NCI-H2196 (cell line): ENCODE results near the gene ROS1.
"Not testable (repeated sequence)": the region's sequence is repeated elsewhere in the genome, so short reads cannot be mapped to it uniquely, and the experiment has no call there.

ENCODE experiments used
- DNase-seq: peaks from one replicate; lab custom pipeline; 2025; ENCODE audit not compliant: unreplicated experiment; lab: John Stamatoyannopoulos, UW

Gene ROS1

GRCh38 chr6:117384659-117385058 is 41.1 kb downstream of the ROS1 start:
- DNase-seq: no peak

DNA sequence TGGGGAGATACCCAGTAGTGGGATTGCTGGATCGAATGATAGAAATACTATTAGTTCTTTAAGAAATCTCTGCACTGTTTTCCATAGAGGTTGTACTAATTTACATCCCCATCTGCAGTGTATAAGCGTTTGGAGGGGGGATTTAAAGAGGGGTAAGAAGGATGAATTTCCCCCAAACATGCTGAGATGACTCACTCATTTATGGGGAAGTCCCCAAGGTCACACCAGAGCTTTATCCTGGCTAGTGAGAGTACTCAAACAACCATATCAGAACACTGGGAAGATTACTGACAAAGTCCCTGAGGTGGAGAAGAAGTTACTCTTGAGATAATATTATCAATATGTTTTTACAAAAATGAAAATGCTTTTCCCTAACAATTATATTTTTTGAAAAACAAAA is 44.0 kb downstream of the ROS1 start:
- DNase-seq: no peak

- no peak for DNase-seq
These were observed 45.4 kb downstream of the ROS1 start for GRCh38 chr6:117380298-117380697.

GRCh38 chr6:117375446-117375845 is 50.3 kb downstream of the ROS1 start:
- no peak for DNase-seq

DNA sequence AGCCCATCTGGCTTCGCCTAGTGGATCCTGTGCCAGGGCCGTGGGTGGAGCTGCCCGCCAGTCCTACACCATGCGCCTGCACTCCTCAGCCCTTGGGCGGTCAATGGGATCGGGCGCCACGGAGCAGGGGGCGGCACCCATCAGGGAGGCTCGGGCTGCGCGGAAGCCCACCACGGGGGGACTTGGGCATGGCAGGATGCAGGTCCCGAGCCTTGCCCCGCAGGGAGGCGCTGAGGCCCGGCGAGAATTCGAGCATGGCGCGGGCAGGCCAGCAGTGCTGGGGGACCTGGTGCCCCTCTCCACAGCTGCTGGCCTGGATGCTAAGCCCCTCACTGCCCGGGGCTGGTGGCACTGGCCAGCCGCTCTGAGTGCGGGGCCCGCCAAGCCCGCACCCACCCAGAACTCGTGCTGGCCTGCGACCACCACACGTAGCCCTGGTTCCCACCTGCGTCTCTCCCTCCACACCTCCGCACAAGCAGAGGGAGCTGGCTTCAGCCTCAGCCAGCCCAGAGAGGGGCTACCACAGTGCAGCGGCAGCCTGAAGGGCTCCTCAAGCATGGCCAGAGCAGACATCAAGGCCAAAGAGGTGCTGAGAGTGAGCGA is 52.4 kb downstream of the ROS1 start:
- DNase-seq: no peak

DNA sequence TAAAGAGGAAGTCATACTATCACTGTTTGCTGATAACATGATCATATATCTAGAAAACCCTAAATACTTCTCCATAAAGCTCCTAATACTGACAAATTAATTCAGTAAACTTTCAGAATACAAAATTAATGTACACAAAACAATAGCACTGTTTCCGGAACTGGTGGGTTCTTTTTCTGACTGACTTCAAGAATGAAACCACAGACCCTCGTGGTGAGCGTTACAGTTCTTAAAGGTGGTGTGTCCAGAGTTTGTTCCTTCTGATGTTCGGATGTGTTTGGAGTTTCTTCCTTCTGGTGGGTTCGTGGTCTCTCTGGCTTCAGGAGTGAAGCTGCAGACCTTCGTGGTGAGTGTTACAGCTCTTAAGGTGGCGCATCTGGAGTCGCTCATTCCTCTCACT is 53.5 kb downstream of the ROS1 start:
- not testable (repeated sequence) for DNase-seq

DNA sequence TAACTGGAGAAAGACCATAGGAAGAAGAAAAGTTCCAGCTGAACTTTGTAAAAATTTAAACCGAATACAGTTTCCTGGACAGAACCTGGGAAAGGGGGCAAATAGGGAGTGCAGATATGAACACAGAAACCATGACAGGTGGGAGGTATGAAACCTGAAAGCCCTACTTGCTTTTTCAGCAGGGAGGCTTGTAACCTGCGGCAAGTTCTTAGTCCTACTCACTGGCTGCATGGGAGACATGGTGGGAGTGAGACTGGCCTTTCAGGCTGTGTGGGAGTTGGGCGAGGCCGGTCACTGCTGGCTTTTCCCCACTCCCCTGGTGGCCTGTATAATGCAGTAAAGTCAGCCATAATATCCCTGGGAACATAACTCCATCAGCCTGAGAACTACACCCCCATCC is 54.2 kb downstream of the ROS1 start:
- DNase-seq: no peak

GRCh38 chr6:117359581-117359980 is 66.2 kb downstream of the ROS1 start:
- no peak for DNase-seq

DNA sequence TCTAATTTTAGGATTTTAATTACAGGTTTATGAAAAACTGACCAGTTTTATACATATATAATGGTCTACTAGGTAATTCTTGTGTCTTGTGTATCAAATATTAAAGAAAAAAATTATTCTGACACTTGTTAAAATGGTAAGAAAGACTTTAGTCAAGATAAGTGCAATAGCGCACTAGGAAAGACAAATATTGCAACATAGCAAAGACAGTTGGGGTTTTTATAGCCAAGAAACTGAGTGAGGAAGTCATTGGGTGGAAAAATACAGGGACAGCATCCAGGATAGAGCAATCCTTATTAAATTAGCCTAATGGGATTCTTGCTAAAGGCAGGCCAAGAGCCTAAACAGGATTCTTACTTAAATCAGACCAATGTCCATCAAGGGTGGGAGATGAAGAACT is 71.1 kb downstream of the ROS1 start:
- no peak for DNase-seq

DNA sequence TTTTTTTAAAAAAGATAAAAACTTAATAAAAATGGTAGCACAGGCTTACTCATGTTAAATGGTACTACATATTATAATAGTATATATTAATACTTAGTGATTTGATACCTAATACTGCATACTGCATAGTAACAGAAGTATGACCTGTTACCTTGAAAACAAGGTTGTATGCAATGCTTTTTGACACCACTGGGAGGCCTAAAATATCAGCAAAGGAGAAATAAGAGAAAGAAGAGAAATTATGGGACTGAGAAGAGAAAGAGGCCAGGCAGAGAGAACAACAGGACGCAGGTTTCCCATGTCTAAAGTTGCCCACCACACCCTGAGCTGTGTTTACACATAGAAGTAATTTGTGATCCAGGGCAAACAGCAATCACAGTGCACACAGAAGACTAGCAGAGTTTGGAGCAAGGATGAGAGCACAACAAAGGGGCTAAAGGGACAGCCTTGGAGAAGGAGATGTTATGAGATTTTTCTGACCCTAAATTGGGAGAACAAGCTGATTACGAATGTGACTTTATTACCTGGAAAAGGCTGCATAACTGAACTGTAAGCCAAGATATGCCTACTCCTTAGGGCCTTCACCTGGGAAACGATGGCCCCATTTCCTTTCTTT is 73.2 kb downstream of the ROS1 start:
- DNase-seq: peak; percentile 13

DNA sequence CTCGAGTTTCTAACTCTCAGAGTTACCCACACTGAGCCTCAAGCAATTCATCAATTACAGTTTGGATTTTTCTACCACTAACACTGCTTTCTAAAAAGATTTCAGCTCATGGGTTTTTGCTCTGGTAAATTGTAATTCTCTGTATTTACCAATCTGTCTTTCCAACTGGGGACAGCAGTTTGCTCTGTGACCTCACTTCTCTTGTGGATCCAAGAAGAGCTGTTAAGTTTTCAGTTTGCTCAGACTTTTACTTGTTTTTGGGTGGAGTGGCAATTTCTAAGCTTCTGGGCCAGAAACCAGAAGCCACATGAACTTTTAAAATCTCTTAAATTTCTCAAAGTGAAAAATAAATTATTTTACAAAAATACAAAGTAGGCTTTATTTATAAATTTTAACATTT is 74.2 kb downstream of the ROS1 start:
- DNase-seq: no peak

DNA sequence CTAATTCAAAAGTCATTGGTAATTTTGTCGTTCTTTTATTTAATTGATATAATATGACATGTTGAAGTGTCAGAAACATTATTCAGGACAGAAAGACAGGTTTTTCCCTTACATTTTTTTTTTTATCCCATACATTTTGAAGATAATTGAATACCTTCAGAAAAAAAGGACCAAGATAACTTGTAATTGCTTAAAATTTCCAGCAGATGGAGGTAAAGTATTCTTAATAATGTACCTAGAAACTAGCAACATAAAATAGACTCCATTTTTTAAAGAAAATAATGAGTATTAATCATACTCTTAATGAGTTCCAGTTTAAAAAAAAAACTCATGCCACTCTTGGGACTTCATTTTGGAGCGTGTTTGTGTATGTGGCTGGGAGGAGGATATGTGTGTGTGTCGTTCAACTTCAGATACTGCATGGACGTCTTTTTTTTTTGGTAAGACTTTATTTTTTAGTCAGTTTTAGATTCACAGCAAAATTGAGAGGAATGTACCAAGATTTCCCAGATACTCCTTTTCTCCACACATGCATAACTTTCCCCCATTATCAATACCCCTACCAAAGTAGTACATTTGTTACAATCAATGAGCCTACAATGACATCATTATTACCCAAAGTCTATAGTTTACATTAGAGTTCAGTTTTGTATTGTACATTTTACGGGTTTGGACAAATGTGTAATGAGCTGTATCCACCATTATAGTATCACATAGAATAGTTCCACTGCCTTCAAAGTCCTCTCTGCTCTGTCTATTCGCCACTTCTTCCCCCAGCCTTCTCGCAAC is 79.4 kb downstream of the ROS1 start:
- DNase-seq: peak; percentile 21

- DNase-seq: no peak
These were observed 80.5 kb downstream of the ROS1 start for GRCh38 chr6:117345292-117345610.

- DNase-seq: no peak
These were observed 81.1 kb downstream of the ROS1 start for GRCh38 chr6:117344444-117345291.

DNA sequence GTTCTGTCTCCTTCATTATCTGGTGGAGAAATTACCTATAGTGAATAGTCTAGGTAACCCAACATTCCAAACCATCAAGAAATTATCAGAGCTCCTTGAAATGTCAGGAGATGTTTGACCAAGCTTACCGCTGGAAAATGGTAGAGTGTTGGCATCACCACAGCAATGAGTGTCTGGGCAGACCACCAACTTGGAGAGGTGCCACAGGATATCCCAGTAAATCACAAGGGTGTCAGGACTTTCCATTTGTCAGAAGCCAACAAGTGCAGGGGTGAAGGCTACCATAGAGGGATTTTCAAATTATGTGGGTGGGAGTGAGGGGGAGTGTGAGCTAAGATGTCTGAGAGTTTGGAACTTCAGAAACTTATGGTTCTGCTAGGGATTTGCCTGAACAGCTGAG is 87.2 kb downstream of the ROS1 start:
- no peak for DNase-seq

- no peak for DNase-seq
These were observed 95.8 kb downstream of the ROS1 start for GRCh38 chr6:117329926-117330325.

DNA sequence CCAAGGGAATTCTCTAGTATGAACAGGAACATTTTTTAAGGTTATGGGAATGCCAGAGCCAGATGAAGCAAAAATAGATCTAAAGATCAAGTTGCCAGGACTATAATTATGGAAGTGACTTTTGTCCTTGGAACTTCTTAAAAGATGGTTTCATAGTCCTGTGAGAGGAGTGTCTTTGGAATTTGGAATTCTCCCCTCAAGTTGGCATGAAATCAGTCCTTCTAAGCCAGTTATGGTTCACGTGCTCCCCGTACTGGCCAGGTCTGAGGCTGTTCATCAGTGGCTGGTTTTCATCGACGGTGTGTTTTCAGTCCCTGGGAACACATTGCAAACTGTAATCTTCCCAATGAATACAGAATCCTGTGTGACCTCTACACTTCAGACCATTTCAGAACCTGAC is 97.2 kb downstream of the ROS1 start:
- no peak for DNase-seq

DNA sequence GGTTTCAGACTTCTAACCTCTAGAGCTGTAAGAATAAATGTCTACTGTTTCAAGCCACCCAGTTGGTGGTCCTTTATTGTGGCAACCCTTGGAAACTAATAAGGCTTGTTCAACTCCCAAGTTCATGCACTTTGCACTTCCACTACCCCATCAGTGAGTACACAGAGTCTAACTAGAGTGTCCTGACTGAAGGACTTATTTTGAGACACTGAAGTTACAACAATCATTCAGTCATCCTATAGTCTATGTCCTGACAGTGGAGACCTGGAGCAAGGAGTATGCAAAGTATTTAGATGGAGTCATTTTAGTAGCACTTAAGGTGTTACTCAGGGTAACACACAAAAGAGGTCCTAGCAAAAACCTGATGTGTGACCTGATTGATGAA is 97.7 kb downstream of the ROS1 start:
- DNase-seq: no peak

- no peak for DNase-seq
These were observed 98.4 kb downstream of the ROS1 start for GRCh38 chr6:117327149-117328004.

DNA sequence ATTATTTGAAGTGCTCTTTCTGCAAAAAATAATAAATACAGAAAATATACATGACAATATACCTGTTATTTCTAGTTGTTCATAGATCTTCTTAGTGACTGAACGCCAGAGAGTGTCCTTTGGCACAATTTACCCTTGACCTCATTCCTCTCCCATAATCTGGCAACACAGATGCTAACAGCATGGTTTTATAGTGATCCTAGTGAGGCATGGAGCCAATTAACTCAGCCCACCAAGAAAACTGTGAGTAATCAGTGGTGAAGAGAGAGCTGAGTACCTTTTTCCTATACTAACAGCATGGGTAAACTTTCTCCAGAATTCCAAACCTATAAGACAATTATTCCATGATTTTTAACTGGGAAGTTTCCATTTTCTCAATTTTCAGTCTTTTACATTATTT is 99.3 kb downstream of the ROS1 start:
- no peak for DNase-seq

DNA sequence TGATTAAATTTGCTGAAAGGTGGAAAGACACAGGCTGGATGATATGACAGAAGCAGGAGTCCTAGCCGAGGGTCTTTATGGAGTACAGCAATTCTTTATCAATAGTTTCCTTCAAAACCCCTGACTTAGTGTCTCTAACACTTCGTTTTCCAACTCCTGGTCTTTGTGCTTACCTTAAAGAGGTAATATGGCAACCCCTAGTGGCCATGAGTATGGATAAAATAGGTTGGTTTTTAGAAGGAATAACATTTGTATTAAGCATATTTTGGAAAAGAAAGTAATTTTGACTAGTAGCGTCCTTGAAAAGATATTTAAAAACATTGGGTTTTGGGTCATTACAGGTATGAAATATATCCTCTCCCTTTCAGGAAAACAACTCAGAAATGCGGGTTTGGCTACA is 108.5 kb downstream of the ROS1 start:
- DNase-seq: peak; percentile 1
